H9 (cell line): ENCODE results near the gene RPL38. TPM values are rescaled to one million over a fixed set of nuclear protein-coding genes. Genes with fewer than 3 reads are reported as not detected.

Experiments
- DNase-seq: peaks from one replicate; pipeline ENCODE4 v3.0.0-alpha.2; 2017
- H2AFZ ChIP-seq: one replicate; pipeline ENCODE4 v1.6.1; 2013; ENCODE audit warnings: mild to moderate bottlenecking, low read length, control low read depth, moderate library complexity
- H2AK5ac ChIP-seq: 2 replicates; pipeline ENCODE4 v1.6.1; 2013; ENCODE audit warnings: low read length, control low read depth, mixed read lengths; ENCODE audit not compliant: insufficient read length
- H2BK120ac ChIP-seq: one replicate; pipeline ENCODE4 v1.6.1; 2013; ENCODE audit warnings: low read depth, mild to moderate bottlenecking, low read length, control low read depth, inconsistent platforms; ENCODE audit not compliant: poor library complexity, severe bottlenecking
- H2BK12ac ChIP-seq: 2 replicates; pipeline ENCODE4 v1.6.1; 2013; ENCODE audit warnings: low read length, control low read depth, mixed read lengths, low read depth; ENCODE audit not compliant: insufficient read length
- H2BK15ac ChIP-seq: 2 replicates; pipeline ENCODE4 v1.6.1; 2013; ENCODE audit warnings: low read depth, low read length, control low read depth
- H2BK20ac ChIP-seq: one replicate; pipeline ENCODE4 v1.6.1; 2013; ENCODE audit warnings: low read depth, mild to moderate bottlenecking, low read length, control low read depth, inconsistent platforms; ENCODE audit not compliant: poor library complexity, severe bottlenecking
- H2BK5ac ChIP-seq: 2 replicates; pipeline ENCODE4 v1.6.1; 2013; ENCODE audit warnings: low read length, control low read depth, mixed read lengths; ENCODE audit not compliant: insufficient read length
- H3K14ac ChIP-seq: 2 replicates; pipeline ENCODE4 v1.6.1; 2013; ENCODE audit warnings: low read length, control low read depth; ENCODE audit not compliant: insufficient read depth
- H3K18ac ChIP-seq: 2 replicates; pipeline ENCODE4 v1.6.1; 2013; ENCODE audit warnings: low read depth, mild to moderate bottlenecking, mixed read lengths, low read length, control low read depth; ENCODE audit not compliant: insufficient read length
- H3K23ac ChIP-seq: 2 replicates; pipeline ENCODE4 v1.6.1; 2013; ENCODE audit warnings: low read length, control low read depth, mixed read lengths, low read depth; ENCODE audit not compliant: insufficient read length
- H3K23me2 ChIP-seq: 2 replicates; pipeline ENCODE4 v1.6.1; 2013; ENCODE audit warnings: low read depth, mild to moderate bottlenecking, mixed read lengths, low read length, control low read depth; ENCODE audit not compliant: insufficient read length, poor library complexity, severe bottlenecking
- H3K27ac ChIP-seq: 2 replicates; pipeline ENCODE4 v1.5.1; 2013; ENCODE audit warnings: low read length, control low read depth, mixed read lengths, low read depth; ENCODE audit not compliant: insufficient read length
- H3K27me3 ChIP-seq: 2 replicates; pipeline ENCODE4 v1.6.1; 2013; ENCODE audit warnings: low read length, control low read depth, inconsistent platforms; ENCODE audit not compliant: insufficient read depth
- H3K4ac ChIP-seq: 2 replicates; pipeline ENCODE4 v1.6.1; 2013; ENCODE audit warnings: low read depth, mild to moderate bottlenecking, control low read depth, inconsistent platforms, low read length, moderate library complexity
- H3K4me1 ChIP-seq: 2 replicates; pipeline ENCODE4 v1.6.1; 2013; ENCODE audit warnings: low read length, control low read depth, inconsistent platforms; ENCODE audit not compliant: insufficient read depth
- H3K4me2 ChIP-seq: 2 replicates; pipeline ENCODE4 v1.6.1; 2013; ENCODE audit warnings: low read length, control low read depth, mixed read lengths; ENCODE audit not compliant: insufficient read length, insufficient read depth
- H3K56ac ChIP-seq: 2 replicates; pipeline ENCODE4 v1.6.1; 2013; ENCODE audit warnings: low read depth, mild to moderate bottlenecking, mixed read lengths, low read length, control low read depth; ENCODE audit not compliant: insufficient read length
- H3K79me1 ChIP-seq: 2 replicates; pipeline ENCODE4 v1.6.1; 2013; ENCODE audit warnings: low read depth, mild to moderate bottlenecking, moderate library complexity, low read length, control low read depth, inconsistent platforms; ENCODE audit not compliant: insufficient read depth, poor library complexity, severe bottlenecking
- H3K79me2 ChIP-seq: 2 replicates; pipeline ENCODE4 v1.6.1; 2013; ENCODE audit warnings: low read length, control low read depth, inconsistent platforms; ENCODE audit not compliant: insufficient read depth
- H3K9ac ChIP-seq: 2 replicates; pipeline ENCODE4 v1.6.1; 2013; ENCODE audit warnings: low read length, control low read depth, mixed read lengths; ENCODE audit not compliant: insufficient read length; ENCODE audit errors: extremely low read depth
- H3K9me3 ChIP-seq: one replicate; pipeline ENCODE4 v1.6.1; 2013; ENCODE audit warnings: low read depth, low read length, inconsistent platforms; ENCODE audit not compliant: control insufficient read depth
- H3T11ph ChIP-seq: one replicate; pipeline ENCODE4 v1.6.1; 2013; ENCODE audit warnings: mild to moderate bottlenecking, low read length, control low read depth, inconsistent platforms
- H4K20me1 ChIP-seq: one replicate; pipeline ENCODE4 v1.6.1; 2013; ENCODE audit not compliant: control insufficient read depth, insufficient read length, insufficient read depth
- H4K5ac ChIP-seq: 2 replicates; pipeline ENCODE4 v1.6.1; 2013; ENCODE audit warnings: low read depth, mild to moderate bottlenecking, mixed read lengths, low read length, control low read depth; ENCODE audit not compliant: insufficient read length
- H4K8ac ChIP-seq: replicated peaks from 2 replicates; pipeline ENCODE4 v1.6.1; 2013; ENCODE audit warnings: low read length, control low read depth, mixed read lengths, low read depth; ENCODE audit not compliant: insufficient read length
- H4K91ac ChIP-seq: 2 replicates; pipeline ENCODE4 v1.6.1; 2013; ENCODE audit warnings: low read depth, mild to moderate bottlenecking, moderate library complexity, mixed read lengths, low read length, control low read depth; ENCODE audit not compliant: insufficient read length
- H3K27ac Mint-ChIP-seq, 3 experiments: 2 replicates in 2 of 3; 3 replicates in 1 of 3; pipeline ENCODE4 v1.8.0; 2020 to 2021; ENCODE audit warnings: mixed read lengths in 3 of 3, mild to moderate bottlenecking in 1 of 3, moderate library complexity in 1 of 3
- H3K27me3 Mint-ChIP-seq: 2 replicates; pipeline ENCODE4 v1.8.0; 2021; ENCODE audit warnings: low read depth, mild to moderate bottlenecking, moderate library complexity, mixed read lengths
- H3K36me3 Mint-ChIP-seq, 3 experiments: 2 replicates in 2 of 3; 3 replicates in 1 of 3; pipeline ENCODE4 v1.8.0; 2020 to 2021; ENCODE audit warnings: low read depth in 3 of 3, mixed read lengths in 3 of 3; ENCODE audit not compliant: insufficient read depth in 1 of 3
- H3K4me1 Mint-ChIP-seq, 2 experiments: 2 replicates each; pipeline ENCODE4 v1.8.0; 2020; ENCODE audit warnings: mixed read lengths in 2 of 2
- H3K4me3 Mint-ChIP-seq, 2 experiments: 2 replicates in 1 of 2; 3 replicates in 1 of 2; pipeline ENCODE4 v1.8.0; 2020 to 2021; ENCODE audit warnings: mild to moderate bottlenecking in 2 of 2, mixed read lengths in 2 of 2, moderate library complexity in 1 of 2
- H3K9me3 Mint-ChIP-seq, 2 experiments: 2 replicates in 1 of 2; 3 replicates in 1 of 2; pipeline ENCODE4 v1.8.0; 2020; ENCODE audit warnings: mild to moderate bottlenecking in 2 of 2, mixed read lengths in 2 of 2, moderate library complexity in 1 of 2
- CTCF ChIP-seq: fragments of 200-600 bp; sonication (generic); conservative IDR thresholded peaks from 3 replicates; pipeline ENCODE4 v1.8.0; 2021; ENCODE audit warnings: antibody characterized with exemption, mild to moderate bottlenecking
- WGBS: extraction: QIAGEN DNeasy Blood & Tissue Kit; methylation state at CpG from one replicate; pipeline ENCODE4 v1.1.7; 2013; ENCODE audit warnings: missing lambda C conversion rate, low lambda C conversion rate, mixed read lengths; ENCODE audit not compliant: insufficient read length; ENCODE audit errors: extremely low coverage; 5-methylcytosine and 5-hydroxymethylcytosine counted together
- total RNA-seq: library from RNA; stranded (reverse); gene quantifications from 2 replicates; pipeline ENCODE4 v1.2.1, GENCODE V29; 2021

RPL38 gene
- total RNA-seq, 1 experiment from 2014 or later: 1,358 TPM

DNA sequence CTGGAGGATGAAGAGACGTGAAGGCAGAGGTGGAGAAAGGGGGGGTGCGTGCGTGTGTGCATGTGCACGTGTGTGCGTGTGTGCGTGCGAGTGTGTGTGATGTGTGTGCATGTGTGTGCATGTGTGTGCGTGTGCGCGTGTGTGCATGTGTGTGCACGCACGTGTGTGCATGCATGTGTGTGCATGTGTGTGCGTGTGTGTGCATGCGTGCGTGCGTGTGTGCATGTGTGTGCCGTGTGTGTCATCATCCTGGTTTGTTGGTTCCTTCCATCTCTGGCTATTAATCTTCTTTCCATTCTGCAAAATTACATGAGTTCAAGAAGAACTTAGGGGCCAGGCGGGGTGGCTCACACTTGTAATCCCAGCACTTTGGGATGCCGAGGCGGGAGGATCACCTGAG lies 17.0 kb upstream of the RPL38 start:
- Histone ChIP-seq H2AFZ (no peak overlapping the region), H3K14ac (no peak overlapping the region), H3K79me1 (no peaks in the 10 kb centered on the region), H4K91ac (no peak overlapping the region), H3K4me2 (no peak overlapping the region), H2AK5ac (no peak overlapping the region), H4K20me1 (peaks cover 4% of the 10 kb centered on the region), H3K23ac (peak overlapping the region; percentile 63), H4K8ac (peak overlapping the region; percentile 93), H3K4ac (no peak overlapping the region), H3K4me1 (no peaks in the 10 kb centered on the region), H3T11ph (no peak overlapping the region), H4K5ac (no peak overlapping the region), H3K23me2 (no peaks in the 10 kb centered on the region), H3K56ac (peak overlapping the region; percentile 69), H2BK12ac (no peak overlapping the region), H2BK20ac (no peak overlapping the region), H3K18ac (no peak overlapping the region), H2BK15ac (no peak overlapping the region), H2BK120ac (no peak overlapping the region), H3K27ac (no peak overlapping the region), H2BK5ac (no peak overlapping the region), H3K9me3 (no peaks in the 10 kb centered on the region), H3K27me3 (no peaks in the 10 kb centered on the region), H3K79me2 (no peaks in the 10 kb centered on the region), H3K9ac (no peak overlapping the region)
- Mint-ChIP-seq H3K4me3 (no peak overlapping the region), H3K27me3 (peaks cover 6% of the 10 kb centered on the region), H3K36me3 (no peaks in the 10 kb centered on the region), H3K4me1 (peaks cover 10 to 35% of the 10 kb centered on the region in 2 experiments), H3K27ac (no peak overlapping the region), H3K9me3 (no peaks in the 10 kb centered on the region; a peak in 3 of 5 replicates)
- no peak for TF ChIP-seq CTCF
- WGBS: no CpG with 5 or more reads among the region's 20 CpGs
- DNase-seq: no peak
